ENCODE data around the gene WNK4.

Gene WNK4

DNA sequence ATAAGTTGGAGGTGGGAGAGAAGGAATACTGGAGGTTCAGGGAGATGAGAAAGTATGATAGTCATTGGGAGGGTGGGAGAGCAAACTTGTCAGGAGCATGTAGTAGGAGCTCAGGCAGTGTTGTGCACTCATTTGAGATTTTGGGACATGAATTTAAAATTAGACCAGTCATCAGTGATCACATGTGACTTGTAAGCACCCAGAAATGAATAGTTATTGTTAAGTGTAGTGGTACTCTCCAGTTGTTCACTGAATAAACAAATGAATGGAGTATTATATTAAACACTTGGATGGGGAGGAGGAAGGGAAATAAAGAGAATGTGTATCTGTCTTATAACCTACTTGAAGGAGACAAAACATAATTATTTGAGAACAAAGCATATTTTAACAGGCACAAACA is 50.6 kb downstream of the WNK4 start:
- Histone ChIP-seq H3K36me3 (ENCODE audit: insufficient read depth) (peaks cover 3% of the 10 kb centered on the region; the same call in 1 of the 2 replicates), H4K20me1 (ENCODE audit: insufficient read depth) (no peaks in the 10 kb centered on the region), H3K4me1 (ENCODE audit: low read depth, poor library complexity, severe bottlenecking) (peaks cover 19% of the 10 kb centered on the region), H3K4me2 (no peak overlapping the region), H3K4me3 (IDR thresholded peaks at IDR 0.05; ENCODE audit: insufficient read depth, low read depth, low read length) (no peak overlapping the region), H3K9ac (no peak overlapping the region), H3K79me2 (ENCODE audit: insufficient read depth, low read depth) (peaks cover 39% of the 10 kb centered on the region), H2AFZ (ENCODE audit: low read depth) (no peak overlapping the region), H3K27me3 (ENCODE audit: insufficient read depth, low read depth) (no peaks in the 10 kb centered on the region), H3K27ac (no peak overlapping the region)
- TF ChIP-seq, protein P1, sequence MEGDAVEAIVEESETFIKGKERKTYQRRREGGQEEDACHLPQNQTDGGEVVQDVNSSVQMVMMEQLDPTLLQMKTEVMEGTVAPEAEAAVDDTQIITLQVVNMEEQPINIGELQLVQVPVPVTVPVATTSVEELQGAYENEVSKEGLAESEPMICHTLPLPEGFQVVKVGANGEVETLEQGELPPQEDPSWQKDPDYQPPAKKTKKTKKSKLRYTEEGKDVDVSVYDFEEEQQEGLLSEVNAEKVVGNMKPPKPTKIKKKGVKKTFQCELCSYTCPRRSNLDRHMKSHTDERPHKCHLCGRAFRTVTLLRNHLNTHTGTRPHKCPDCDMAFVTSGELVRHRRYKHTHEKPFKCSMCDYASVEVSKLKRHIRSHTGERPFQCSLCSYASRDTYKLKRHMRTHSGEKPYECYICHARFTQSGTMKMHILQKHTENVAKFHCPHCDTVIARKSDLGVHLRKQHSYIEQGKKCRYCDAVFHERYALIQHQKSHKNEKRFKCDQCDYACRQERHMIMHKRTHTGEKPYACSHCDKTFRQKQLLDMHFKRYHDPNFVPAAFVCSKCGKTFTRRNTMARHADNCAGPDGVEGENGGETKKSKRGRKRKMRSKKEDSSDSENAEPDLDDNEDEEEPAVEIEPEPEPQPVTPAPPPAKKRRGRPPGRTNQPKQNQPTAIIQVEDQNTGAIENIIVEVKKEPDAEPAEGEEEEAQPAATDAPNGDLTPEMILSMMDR (conservative IDR thresholded peaks at IDR 0.05; ENCODE audit: low read depth, low read length): no peak

DNA sequence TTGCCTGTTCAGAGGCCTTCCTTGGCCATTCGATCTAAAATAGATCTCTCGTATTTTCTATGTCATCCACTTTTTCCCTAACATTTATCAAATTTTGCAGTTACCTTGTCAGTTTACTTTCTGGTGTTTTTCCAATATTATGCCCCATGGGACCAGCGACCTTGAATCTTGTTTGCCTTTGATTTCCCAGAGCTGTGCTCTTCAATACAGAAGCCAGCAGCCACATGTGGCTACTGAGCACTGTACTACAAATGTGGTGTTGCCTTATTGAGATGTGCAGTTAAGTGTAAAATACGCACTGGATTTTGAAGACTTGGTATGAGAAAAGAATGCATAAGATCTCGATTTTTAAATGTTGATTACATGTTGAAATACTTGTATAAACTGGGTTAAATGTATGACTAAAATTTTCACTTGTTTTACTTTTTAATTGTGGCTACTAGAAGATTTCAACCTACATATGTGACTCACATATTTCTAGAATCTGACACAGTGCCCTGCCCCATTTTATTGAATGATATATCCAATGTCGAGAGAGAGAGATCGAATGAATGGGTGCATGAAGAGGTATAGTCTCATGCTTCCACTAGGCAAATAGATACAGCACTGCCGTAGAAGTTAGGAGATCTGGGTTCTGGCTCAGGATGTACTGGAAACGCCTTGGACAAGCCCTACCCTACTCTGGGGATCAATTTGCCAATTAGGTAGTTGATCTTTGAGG is 52.0 kb downstream of the WNK4 start:
- H3K27me3 ChIP-seq (ENCODE audit: insufficient read depth, low read depth): no peaks in the 10 kb centered on the region
- peak overlapping the region; percentile 87 for H2AFZ ChIP-seq (ENCODE audit: low read depth)
- H3K4me3 ChIP-seq (IDR thresholded peaks at IDR 0.05; ENCODE audit: insufficient read depth, low read depth, low read length): no peak overlapping the region
- H3K4me1 ChIP-seq (ENCODE audit: low read depth, poor library complexity, severe bottlenecking): peaks cover 19% of the 10 kb centered on the region
- peak overlapping the region; percentile 83 for H3K27ac ChIP-seq
- TF ChIP-seq, protein P1 (conservative IDR thresholded peaks at IDR 0.05; ENCODE audit: low read depth, low read length): no peak
- H3K9ac ChIP-seq: peak overlapping the region; percentile 91
- peaks cover 11% of the 10 kb centered on the region; the same call in 1 of the 2 replicates for H3K36me3 ChIP-seq (ENCODE audit: insufficient read depth)
- no peaks in the 10 kb centered on the region for H4K20me1 ChIP-seq (ENCODE audit: insufficient read depth)
- H3K79me2 ChIP-seq (ENCODE audit: insufficient read depth, low read depth): peaks cover 48% of the 10 kb centered on the region
- peak overlapping the region; percentile 97 for H3K4me2 ChIP-seq

GRCh38 chr17:42832934-42833766 is 52.7 kb downstream of the WNK4 start, which contains the start of gene PSME3:
Gene PSME3 (plus strand): TSS chr17:42833397. CDS start chr17:42833632, 235 bp downstream.
- peak within 1 kb of the TSS; percentile 91 for H3K9ac ChIP-seq
- H3K27ac ChIP-seq: peak within 1 kb of the TSS; percentile 83
- H3K4me2 ChIP-seq: peak within 1 kb of the TSS; percentile 97
- H3K4me1 ChIP-seq (ENCODE audit: low read depth, poor library complexity, severe bottlenecking): peaks cover 19% of the 10 kb centered on the region
- H3K27me3 ChIP-seq (ENCODE audit: insufficient read depth, low read depth): no peaks in the 10 kb centered on the region
- TF ChIP-seq, protein P1 (conservative IDR thresholded peaks at IDR 0.05; ENCODE audit: low read depth, low read length): no peak
- H3K4me3 ChIP-seq (IDR thresholded peaks at IDR 0.05; ENCODE audit: insufficient read depth, low read depth, low read length): no peak within 1 kb of the TSS
- H3K36me3 ChIP-seq (ENCODE audit: insufficient read depth): peaks cover 18% of the 10 kb centered on the region; the same call in 1 of the 2 replicates
- H2AFZ ChIP-seq (ENCODE audit: low read depth): peak within 1 kb of the TSS; percentile 87
- peaks cover 55% of the 10 kb centered on the region for H3K79me2 ChIP-seq (ENCODE audit: insufficient read depth, low read depth)
- H4K20me1 ChIP-seq (ENCODE audit: insufficient read depth): no peaks in the 10 kb centered on the region

DNA sequence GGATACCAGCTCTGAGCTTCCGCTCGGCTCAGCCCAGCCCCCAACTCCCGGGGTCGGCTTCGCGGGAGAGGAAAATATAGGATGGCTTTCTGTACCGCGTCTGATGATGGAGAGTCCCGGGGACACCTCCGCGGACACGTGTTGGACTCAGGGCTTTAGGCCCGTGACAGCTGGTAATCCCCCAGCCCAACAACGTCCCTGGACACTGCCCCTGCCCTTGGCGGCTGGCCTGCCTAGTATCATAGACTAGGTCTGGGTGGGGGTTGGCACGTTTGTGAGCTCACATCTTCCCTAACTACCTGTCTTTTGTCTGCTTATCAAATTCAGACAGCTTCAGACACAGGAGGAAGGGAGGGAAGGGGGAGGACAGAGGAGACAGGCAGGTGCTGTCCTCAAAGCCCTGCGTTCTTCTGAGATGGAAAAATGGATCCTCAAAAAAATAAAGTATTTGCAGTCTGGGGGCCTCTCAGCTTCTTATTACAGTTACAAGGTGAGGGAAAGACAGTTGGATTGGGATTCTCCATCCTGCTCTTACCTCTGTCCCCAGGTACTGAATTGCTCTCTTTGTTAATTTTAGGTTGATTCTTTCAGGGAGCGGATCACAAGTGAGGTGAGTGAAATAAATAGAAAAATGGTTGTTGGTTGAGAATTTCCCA is 53.5 kb downstream of the WNK4 start:
- Histone ChIP-seq H3K79me2 (ENCODE audit: insufficient read depth, low read depth) (peaks cover 55% of the 10 kb centered on the region), H2AFZ (ENCODE audit: low read depth) (peak overlapping the region; percentile 87), H3K27me3 (ENCODE audit: insufficient read depth, low read depth) (no peaks in the 10 kb centered on the region), H3K4me2 (peak overlapping the region; percentile 97), H3K4me1 (ENCODE audit: low read depth, poor library complexity, severe bottlenecking) (peaks cover 19% of the 10 kb centered on the region), H3K4me3 (IDR thresholded peaks at IDR 0.05; ENCODE audit: insufficient read depth, low read depth, low read length) (no peak overlapping the region), H3K36me3 (ENCODE audit: insufficient read depth) (peaks cover 24% of the 10 kb centered on the region), H3K9ac (peak overlapping the region; percentile 91), H4K20me1 (ENCODE audit: insufficient read depth) (no peaks in the 10 kb centered on the region), H3K27ac (peak overlapping the region; percentile 83)
- TF ChIP-seq, protein P1 (conservative IDR thresholded peaks at IDR 0.05; ENCODE audit: low read depth, low read length): no peak
